WTC11 (cell line): ENCODE data around the gene AP4M1. TPM values are rescaled to one million over a fixed set of nuclear protein-coding genes. Genes with fewer than 3 reads are reported as not detected.

ENCODE experiments used
- ATAC-seq: fragments of 200-7000 bp; cut with Tn5 transposase; 2 replicates; pipeline ENCODE4 v1.10.0; 2021; ENCODE audit warnings: mild to moderate bottlenecking, moderate library complexity
- CTCF ChIA-PET: fragments of 300-600 bp; sonication (Branson Sonifier 250); formaldehyde crosslinking; loops from one replicate; lab custom pipeline; 2021; ENCODE audit warnings: antibody characterized with exemption; lab: Charles Lee
- POLR2A ChIA-PET: fragments of 350-600 bp; sonication (Branson Sonifier 250); formaldehyde crosslinking; loops from one replicate; lab custom pipeline; 2021; ENCODE audit warnings: antibody characterized with exemption; lab: Charles Lee
- DNase-seq: peaks from one replicate; pipeline ENCODE4 v3.0.0; 2021; ENCODE audit warnings: low spot score
- H3K27ac Mint-ChIP-seq: 2 replicates; pipeline ENCODE4 v1.8.0; 2021; ENCODE audit warnings: mixed read lengths
- H3K27me3 Mint-ChIP-seq: 2 replicates; pipeline ENCODE4 v1.8.0; 2021; ENCODE audit warnings: low read depth, mild to moderate bottlenecking, moderate library complexity, mixed read lengths
- H3K36me3 Mint-ChIP-seq: 2 replicates; pipeline ENCODE4 v1.8.0; 2021; ENCODE audit warnings: mixed read lengths
- H3K4me1 Mint-ChIP-seq: 2 replicates; pipeline ENCODE4 v1.8.0; 2022; ENCODE audit warnings: mixed read lengths
- H3K4me3 Mint-ChIP-seq: 2 replicates; pipeline ENCODE4 v1.8.0; 2021; ENCODE audit warnings: mild to moderate bottlenecking, moderate library complexity, mixed read lengths
- H3K9me3 Mint-ChIP-seq: 2 replicates; pipeline ENCODE4 v1.8.0; 2021; ENCODE audit warnings: mixed read lengths
- EMX1 ChIP-seq: fragments of 250-450 bp; sonication (Bioruptor Pico); IDR thresholded peaks from 2 replicates; pipeline ENCODE4 v1.8.0; 2021; ENCODE audit warnings: mild to moderate bottlenecking
- FOXK1 ChIP-seq: sonication (generic); formaldehyde crosslinking; IDR thresholded peaks from 2 replicates; pipeline ENCODE4 v1.8.0; 2022; ENCODE audit warnings: mild to moderate bottlenecking, moderate library complexity, missing genetic modification reagents
- GRHL2 ChIP-seq: fragments of 250-450 bp; sonication (Bioruptor Pico); IDR thresholded peaks from 2 replicates; pipeline ENCODE4 v1.8.0; 2022; ENCODE audit warnings: mild to moderate bottlenecking, moderate library complexity; ENCODE audit not compliant: insufficient replicate concordance, severe bottlenecking
- RORB ChIP-seq: fragments of 250-450 bp; sonication (Bioruptor Pico); IDR thresholded peaks from 2 replicates; pipeline ENCODE4 v1.9.0; 2021; ENCODE audit warnings: mild to moderate bottlenecking
- SOX15 ChIP-seq: fragments of 250-450 bp; sonication (Bioruptor Pico); IDR thresholded peaks from 2 replicates; pipeline ENCODE4 v1.9.0; 2021; ENCODE audit warnings: mild to moderate bottlenecking
- SP1 ChIP-seq: sonication (generic); formaldehyde crosslinking; conservative IDR thresholded peaks from 2 replicates; pipeline ENCODE4 v1.8.1; 2022; ENCODE audit warnings: missing genetic modification reagents
- TCF7 ChIP-seq: sonication (generic); formaldehyde crosslinking; IDR thresholded peaks from 2 replicates; pipeline ENCODE4 v1.8.0; 2022; ENCODE audit warnings: mild to moderate bottlenecking, low read depth, missing genetic modification reagents, moderate library complexity
- TEAD4 ChIP-seq: sonication (generic); formaldehyde crosslinking; IDR thresholded peaks from 2 replicates; pipeline ENCODE4 v1.8.0; 2022; ENCODE audit warnings: mild to moderate bottlenecking, missing genetic modification reagents
- ZNF263 ChIP-seq: sonication (generic); formaldehyde crosslinking; IDR thresholded peaks from 2 replicates; pipeline ENCODE4 v1.8.1; 2022; ENCODE audit warnings: low read depth, mild to moderate bottlenecking, moderate library complexity, missing genetic modification reagents
- ZNF423 ChIP-seq: fragments of 250-450 bp; sonication (Bioruptor Pico); IDR thresholded peaks from 2 replicates; pipeline ENCODE4 v2.1.2; 2022; ENCODE audit warnings: mild to moderate bottlenecking, moderate library complexity
- total RNA-seq: library from RNA; stranded (reverse); gene quantifications from 3 replicates; pipeline ENCODE4 v1.2.3, GENCODE V29; 2021
- TF ChIP-seq, protein P1 (sequence below): sonication (generic); formaldehyde crosslinking; conservative IDR thresholded peaks from 2 replicates; pipeline ENCODE4 v1.8.1; 2023; ENCODE audit warnings: mild to moderate bottlenecking, low read depth, missing genetic modification reagents, moderate library complexity
- TF ChIP-seq, protein P2 (sequence below): sonication (generic); formaldehyde crosslinking; IDR thresholded peaks from 2 replicates; pipeline ENCODE4 v1.8.1; 2022; ENCODE audit warnings: low read depth, missing genetic modification reagents, borderline replicate concordance
- TF ChIP-seq, protein P3 (sequence below): sonication (generic); formaldehyde crosslinking; conservative IDR thresholded peaks from 2 replicates; pipeline ENCODE4 v1.8.1; 2022; ENCODE audit warnings: mild to moderate bottlenecking, missing genetic modification reagents
- TF ChIP-seq, protein P4 (sequence below): fragments of 250-450 bp; sonication (Bioruptor Pico); IDR thresholded peaks from 2 replicates; pipeline ENCODE4 v2.1.2; 2022; ENCODE audit warnings: mild to moderate bottlenecking, moderate library complexity
- TF ChIP-seq, protein P5 (sequence below): sonication (generic); formaldehyde crosslinking; IDR thresholded peaks from 2 replicates; pipeline ENCODE4 v1.8.1; 2023; ENCODE audit warnings: mild to moderate bottlenecking, missing genetic modification reagents, moderate library complexity
- TF ChIP-seq, protein P6 (sequence below): sonication (generic); formaldehyde crosslinking; IDR thresholded peaks from 2 replicates; pipeline ENCODE4 v1.8.1; 2022; ENCODE audit warnings: low read depth, mild to moderate bottlenecking, moderate library complexity, missing genetic modification reagents, borderline replicate concordance
- TF ChIP-seq, protein P7 (sequence below): sonication (generic); formaldehyde crosslinking; IDR thresholded peaks from 2 replicates; pipeline ENCODE4 v1.8.0; 2022; ENCODE audit warnings: mild to moderate bottlenecking, missing genetic modification reagents
- TF ChIP-seq, protein P8 (sequence below): fragments of 250-450 bp; sonication (Bioruptor Pico); IDR thresholded peaks from 2 replicates; pipeline ENCODE4 v1.9.0; 2021; ENCODE audit warnings: moderate library complexity, mild to moderate bottlenecking, inconsistent platforms, borderline replicate concordance
- TF ChIP-seq, protein P9 (sequence below): fragments of 200-600 bp; IDR thresholded peaks from 2 replicates; pipeline ENCODE4 v1.8.0; 2022; ENCODE audit warnings: antibody characterized with exemption

Gene AP4M1
- total RNA-seq, 1 experiment from 2014 or later = 18.0 TPM

DNA sequence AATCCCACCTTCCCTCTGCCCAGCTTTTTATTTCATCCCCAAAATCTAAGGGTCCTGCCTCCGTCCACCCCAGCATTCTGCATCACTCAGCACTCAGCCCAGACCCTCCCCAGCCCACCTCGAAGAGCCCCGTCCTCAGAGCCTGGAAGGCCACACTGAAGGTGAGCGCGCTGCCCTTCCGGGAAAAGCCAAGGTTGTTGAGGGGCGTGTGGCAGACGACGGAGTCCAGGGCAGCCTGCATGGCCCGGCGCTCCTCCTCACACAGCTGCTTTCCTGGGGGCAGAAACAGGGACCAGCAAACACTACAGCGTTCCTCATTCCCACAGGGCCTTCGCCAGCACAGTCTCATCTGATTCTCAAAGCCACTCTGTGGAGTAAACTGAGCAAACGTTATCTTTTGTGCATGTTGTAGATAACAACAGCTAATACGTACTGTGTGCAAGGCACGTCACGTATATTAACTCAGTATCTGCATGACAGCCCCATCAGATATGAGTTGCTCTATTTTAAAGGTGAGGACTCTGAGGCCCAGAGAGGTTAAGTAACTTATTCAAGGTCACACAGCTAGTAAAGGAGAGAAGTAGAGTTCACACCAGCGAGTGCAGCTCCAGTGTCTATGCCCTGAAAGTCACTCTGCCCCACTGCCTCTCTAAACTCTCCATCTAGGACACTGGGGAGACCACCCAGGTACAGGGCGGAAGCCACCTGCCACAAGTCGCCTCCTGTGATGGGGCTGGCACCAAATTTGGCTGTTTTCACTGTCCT is 54.3 kb downstream of the AP4M1 start (continued):
- TF ChIP-seq, protein P1, sequence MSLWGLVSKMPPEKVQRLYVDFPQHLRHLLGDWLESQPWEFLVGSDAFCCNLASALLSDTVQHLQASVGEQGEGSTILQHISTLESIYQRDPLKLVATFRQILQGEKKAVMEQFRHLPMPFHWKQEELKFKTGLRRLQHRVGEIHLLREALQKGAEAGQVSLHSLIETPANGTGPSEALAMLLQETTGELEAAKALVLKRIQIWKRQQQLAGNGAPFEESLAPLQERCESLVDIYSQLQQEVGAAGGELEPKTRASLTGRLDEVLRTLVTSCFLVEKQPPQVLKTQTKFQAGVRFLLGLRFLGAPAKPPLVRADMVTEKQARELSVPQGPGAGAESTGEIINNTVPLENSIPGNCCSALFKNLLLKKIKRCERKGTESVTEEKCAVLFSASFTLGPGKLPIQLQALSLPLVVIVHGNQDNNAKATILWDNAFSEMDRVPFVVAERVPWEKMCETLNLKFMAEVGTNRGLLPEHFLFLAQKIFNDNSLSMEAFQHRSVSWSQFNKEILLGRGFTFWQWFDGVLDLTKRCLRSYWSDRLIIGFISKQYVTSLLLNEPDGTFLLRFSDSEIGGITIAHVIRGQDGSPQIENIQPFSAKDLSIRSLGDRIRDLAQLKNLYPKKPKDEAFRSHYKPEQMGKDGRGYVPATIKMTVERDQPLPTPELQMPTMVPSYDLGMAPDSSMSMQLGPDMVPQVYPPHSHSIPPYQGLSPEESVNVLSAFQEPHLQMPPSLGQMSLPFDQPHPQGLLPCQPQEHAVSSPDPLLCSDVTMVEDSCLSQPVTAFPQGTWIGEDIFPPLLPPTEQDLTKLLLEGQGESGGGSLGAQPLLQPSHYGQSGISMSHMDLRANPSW (CRISPR knock-in tag) = no peak
- TF ChIP-seq TCF7 (CRISPR knock-in tag) = no peak
- TF ChIP-seq, protein P2, sequence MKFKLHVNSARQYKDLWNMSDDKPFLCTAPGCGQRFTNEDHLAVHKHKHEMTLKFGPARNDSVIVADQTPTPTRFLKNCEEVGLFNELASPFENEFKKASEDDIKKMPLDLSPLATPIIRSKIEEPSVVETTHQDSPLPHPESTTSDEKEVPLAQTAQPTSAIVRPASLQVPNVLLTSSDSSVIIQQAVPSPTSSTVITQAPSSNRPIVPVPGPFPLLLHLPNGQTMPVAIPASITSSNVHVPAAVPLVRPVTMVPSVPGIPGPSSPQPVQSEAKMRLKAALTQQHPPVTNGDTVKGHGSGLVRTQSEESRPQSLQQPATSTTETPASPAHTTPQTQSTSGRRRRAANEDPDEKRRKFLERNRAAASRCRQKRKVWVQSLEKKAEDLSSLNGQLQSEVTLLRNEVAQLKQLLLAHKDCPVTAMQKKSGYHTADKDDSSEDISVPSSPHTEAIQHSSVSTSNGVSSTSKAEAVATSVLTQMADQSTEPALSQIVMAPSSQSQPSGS (CRISPR knock-in tag) = no peak
- no peak for TF ChIP-seq ZNF423
- TF ChIP-seq, protein P3, sequence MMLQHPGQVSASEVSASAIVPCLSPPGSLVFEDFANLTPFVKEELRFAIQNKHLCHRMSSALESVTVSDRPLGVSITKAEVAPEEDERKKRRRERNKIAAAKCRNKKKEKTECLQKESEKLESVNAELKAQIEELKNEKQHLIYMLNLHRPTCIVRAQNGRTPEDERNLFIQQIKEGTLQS (CRISPR knock-in tag) = no peak

DNA sequence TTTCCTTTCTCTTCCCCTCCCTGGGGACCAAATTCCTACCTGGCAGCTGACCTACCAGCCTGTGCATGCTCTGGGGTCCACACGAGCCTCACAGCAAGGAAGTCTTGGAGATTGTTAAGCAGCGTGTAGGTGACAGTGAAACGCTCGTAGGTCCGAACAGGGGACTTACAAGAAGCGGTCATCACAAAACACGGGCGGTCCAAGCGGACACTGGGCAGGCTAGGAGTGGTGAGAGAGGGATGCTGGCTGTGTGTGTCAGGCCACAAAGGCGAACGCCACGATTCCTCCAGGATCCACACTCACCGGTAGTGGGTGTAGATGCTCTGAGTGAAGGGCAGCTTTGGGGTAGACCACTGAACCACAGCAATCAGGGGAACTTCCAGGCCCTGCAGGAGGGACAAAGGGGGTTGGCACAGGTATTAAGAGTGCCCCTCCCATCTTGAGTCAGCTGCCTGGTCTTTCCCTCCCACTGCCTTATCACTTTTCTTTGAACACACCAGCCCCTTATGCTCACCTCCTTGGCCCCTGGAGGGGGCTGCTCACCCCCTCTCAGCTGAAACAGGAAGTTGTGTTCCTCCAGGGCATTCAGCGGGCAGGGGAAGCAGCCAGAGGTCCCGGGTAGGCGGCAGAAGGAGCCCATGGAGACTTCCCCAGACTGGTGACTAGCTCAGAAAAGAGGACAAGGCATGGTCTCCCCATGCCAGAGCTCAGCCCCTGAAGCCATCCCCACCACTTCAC is 55.1 kb downstream of the AP4M1 start:
- no peak overlapping the region for H3K27ac Mint-ChIP-seq
- H3K4me3 Mint-ChIP-seq = peak overlapping the region; percentile 75
- CTCF ChIA-PET = interaction anchor here (1.4 to 1.8 kb wide), 4 partner anchors 8 to 26 kb away, joined by 3 to 6 read pairs (median 6); partner anchors contain the start of genes GAL3ST4 and LAMTOR4
- H3K4me1 Mint-ChIP-seq = peaks cover 35% of the 10 kb centered on the region
- ATAC-seq (no peak), DNase-seq (no peak)
- no peak for TF ChIP-seq TEAD4 (CRISPR knock-in tag)
- TF ChIP-seq, protein P4, sequence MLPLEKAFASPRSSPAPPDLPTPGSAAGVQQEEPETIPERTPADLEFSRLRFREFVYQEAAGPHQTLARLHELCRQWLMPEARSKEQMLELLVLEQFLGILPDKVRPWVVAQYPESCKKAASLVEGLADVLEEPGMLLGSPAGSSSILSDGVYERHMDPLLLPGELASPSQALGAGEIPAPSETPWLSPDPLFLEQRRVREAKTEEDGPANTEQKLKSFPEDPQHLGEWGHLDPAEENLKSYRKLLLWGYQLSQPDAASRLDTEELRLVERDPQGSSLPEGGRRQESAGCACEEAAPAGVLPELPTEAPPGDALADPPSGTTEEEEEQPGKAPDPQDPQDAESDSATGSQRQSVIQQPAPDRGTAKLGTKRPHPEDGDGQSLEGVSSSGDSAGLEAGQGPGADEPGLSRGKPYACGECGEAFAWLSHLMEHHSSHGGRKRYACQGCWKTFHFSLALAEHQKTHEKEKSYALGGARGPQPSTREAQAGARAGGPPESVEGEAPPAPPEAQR (CRISPR knock-in tag) = no peak
- TF ChIP-seq SP1 (CRISPR knock-in tag) = no peak
- no peak for TF ChIP-seq RORB
- no peak for TF ChIP-seq ZNF263 (CRISPR knock-in tag)
- no peaks in the 10 kb centered on the region for H3K27me3 Mint-ChIP-seq
- H3K36me3 Mint-ChIP-seq = peaks cover 24% of the 10 kb centered on the region
- POLR2A ChIA-PET = interaction anchor here (0.5 kb wide), 1 partner anchor 766 kb away, joined by 3 read pairs; no protein-coding TSS in a partner anchor
- no peaks in the 10 kb centered on the region for H3K9me3 Mint-ChIP-seq

DNA sequence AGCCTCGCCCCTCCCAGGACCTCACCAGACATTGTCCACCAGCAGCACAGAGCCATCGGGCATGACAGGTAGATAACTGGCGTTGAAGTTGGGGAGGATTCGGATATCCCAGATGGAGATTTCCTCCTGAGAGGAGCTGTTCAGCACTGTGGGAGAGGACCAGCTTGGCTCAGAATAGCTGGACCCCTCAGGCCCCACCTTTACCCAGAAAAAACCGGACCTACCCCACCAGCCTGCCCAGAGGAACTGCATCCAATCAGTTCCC is 55.6 kb downstream of the AP4M1 start:
- ATAC-seq = no peak
- H3K36me3 Mint-ChIP-seq = peaks cover 24% of the 10 kb centered on the region
- peak overlapping the region; percentile 75 for H3K4me3 Mint-ChIP-seq
- peaks cover 35% of the 10 kb centered on the region for H3K4me1 Mint-ChIP-seq
- H3K27me3 Mint-ChIP-seq = no peaks in the 10 kb centered on the region
- DNase-seq = no peak
- ChIA-PET CTCF (interaction anchor here (1.4 to 1.8 kb wide), 4 partner anchors 8 to 26 kb away, joined by 3 to 6 read pairs (median 6); partner anchors contain the start of genes GAL3ST4 and LAMTOR4), POLR2A (interaction anchor here (0.5 to 0.6 kb wide), 2 partner anchors 8 to 765 kb away, joined by 3 read pairs; partner anchors contain the start of gene LAMTOR4)
- no peaks in the 10 kb centered on the region for H3K9me3 Mint-ChIP-seq
- H3K27ac Mint-ChIP-seq = no peak overlapping the region; the same call in 1 of the 2 replicates
- TF ChIP-seq, protein P5, sequence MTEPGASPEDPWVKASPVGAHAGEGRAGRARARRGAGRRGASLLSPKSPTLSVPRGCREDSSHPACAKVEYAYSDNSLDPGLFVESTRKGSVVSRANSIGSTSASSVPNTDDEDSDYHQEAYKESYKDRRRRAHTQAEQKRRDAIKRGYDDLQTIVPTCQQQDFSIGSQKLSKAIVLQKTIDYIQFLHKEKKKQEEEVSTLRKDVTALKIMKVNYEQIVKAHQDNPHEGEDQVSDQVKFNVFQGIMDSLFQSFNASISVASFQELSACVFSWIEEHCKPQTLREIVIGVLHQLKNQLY (CRISPR knock-in tag) = no peak
- TF ChIP-seq, protein P6, sequence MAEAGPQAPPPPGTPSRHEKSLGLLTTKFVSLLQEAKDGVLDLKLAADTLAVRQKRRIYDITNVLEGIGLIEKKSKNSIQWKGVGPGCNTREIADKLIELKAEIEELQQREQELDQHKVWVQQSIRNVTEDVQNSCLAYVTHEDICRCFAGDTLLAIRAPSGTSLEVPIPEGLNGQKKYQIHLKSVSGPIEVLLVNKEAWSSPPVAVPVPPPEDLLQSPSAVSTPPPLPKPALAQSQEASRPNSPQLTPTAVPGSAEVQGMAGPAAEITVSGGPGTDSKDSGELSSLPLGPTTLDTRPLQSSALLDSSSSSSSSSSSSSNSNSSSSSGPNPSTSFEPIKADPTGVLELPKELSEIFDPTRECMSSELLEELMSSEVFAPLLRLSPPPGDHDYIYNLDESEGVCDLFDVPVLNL = no peak
- TF ChIP-seq, protein P7, sequence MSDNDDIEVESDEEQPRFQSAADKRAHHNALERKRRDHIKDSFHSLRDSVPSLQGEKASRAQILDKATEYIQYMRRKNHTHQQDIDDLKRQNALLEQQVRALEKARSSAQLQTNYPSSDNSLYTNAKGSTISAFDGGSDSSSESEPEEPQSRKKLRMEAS (CRISPR knock-in tag) = no peak
- no peak for TF ChIP-seq SOX15
- TF ChIP-seq FOXK1 (CRISPR knock-in tag) = no peak
- TF ChIP-seq, protein P8, sequence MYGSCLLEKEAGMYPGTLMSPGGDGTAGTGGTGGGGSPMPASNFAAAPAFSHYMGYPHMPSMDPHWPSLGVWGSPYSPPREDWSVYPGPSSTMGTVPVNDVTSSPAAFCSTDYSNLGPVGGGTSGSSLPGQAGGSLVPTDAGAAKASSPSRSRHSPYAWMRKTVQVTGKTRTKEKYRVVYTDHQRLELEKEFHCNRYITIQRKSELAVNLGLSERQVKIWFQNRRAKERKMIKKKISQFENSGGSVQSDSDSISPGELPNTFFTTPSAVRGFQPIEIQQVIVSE = no peak
- TF ChIP-seq RORB = no peak
- TF ChIP-seq EMX1 (CRISPR knock-in tag) = no peak
- no peak for TF ChIP-seq GRHL2 (CRISPR knock-in tag)
- TF ChIP-seq, protein P9, sequence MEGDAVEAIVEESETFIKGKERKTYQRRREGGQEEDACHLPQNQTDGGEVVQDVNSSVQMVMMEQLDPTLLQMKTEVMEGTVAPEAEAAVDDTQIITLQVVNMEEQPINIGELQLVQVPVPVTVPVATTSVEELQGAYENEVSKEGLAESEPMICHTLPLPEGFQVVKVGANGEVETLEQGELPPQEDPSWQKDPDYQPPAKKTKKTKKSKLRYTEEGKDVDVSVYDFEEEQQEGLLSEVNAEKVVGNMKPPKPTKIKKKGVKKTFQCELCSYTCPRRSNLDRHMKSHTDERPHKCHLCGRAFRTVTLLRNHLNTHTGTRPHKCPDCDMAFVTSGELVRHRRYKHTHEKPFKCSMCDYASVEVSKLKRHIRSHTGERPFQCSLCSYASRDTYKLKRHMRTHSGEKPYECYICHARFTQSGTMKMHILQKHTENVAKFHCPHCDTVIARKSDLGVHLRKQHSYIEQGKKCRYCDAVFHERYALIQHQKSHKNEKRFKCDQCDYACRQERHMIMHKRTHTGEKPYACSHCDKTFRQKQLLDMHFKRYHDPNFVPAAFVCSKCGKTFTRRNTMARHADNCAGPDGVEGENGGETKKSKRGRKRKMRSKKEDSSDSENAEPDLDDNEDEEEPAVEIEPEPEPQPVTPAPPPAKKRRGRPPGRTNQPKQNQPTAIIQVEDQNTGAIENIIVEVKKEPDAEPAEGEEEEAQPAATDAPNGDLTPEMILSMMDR = no peak
